Left hindlimb (tissue), 1 donor: ENCODE measurements around the gene TUBB4A.

Experiments used
- DNase-seq: peaks from one replicate; pipeline ENCODE4 v3.0.0-alpha.2; 2018

The TUBB4A gene

DNA sequence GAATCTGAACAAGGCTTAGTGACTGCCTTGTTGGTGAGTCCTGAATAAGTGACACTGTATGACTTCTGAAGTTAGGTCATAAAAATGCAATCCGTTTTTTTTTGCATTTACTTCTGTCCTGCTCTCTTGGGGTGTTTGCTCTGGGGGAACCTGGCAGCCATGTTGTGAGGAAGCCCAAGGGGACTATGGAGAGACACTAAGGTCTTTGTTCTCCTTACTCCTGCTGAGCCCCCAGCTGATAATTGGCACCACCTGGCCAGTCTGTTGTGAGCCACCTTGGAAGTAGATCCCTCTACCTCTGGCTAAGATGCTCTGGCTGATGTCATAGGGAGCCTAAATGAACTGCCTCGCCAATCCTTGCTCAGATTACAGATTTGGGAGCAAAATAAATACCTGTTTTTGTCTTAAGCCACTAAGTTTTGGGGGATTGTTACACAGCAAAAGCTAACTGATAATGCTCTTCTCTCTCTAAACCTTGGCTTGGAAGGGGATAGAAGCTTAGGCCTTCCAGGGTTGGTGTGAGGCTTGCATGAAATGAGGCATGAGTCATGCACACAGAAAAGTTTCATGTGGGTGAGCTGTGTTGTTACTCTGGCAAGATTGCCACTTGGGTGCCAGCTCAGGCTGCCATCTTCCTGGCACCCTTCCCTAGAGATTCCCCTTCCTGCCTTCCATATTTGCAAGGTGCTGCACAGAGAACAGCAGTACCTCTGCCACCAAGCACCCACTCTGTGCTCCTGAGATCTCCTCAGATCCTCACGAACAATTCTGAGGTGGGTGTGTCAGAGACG, 10.1 kb downstream of the TUBB4A start:
- DNase-seq, result no peak

DNA sequence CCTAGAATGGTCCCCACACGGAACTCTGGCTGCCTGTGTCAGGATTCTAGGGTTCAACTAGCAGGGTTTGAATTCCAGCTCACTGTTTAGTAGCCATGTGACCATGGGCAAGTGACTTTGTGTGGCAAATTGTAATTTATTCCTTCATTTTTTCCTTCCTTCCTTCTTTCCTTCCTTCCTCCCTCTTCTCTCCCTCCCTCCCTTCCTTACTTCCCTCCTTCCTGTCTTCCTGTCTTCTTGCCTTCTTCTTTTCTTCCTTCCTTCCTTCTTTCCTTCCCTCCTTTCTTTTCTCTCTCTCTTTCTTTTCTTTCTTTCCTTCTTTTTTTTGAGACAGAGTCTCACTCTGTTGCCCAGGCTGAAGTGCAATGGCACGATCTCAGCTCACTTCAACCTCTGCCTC, 12.0 kb downstream of the TUBB4A start:
- DNase-seq, result no peak

DNA sequence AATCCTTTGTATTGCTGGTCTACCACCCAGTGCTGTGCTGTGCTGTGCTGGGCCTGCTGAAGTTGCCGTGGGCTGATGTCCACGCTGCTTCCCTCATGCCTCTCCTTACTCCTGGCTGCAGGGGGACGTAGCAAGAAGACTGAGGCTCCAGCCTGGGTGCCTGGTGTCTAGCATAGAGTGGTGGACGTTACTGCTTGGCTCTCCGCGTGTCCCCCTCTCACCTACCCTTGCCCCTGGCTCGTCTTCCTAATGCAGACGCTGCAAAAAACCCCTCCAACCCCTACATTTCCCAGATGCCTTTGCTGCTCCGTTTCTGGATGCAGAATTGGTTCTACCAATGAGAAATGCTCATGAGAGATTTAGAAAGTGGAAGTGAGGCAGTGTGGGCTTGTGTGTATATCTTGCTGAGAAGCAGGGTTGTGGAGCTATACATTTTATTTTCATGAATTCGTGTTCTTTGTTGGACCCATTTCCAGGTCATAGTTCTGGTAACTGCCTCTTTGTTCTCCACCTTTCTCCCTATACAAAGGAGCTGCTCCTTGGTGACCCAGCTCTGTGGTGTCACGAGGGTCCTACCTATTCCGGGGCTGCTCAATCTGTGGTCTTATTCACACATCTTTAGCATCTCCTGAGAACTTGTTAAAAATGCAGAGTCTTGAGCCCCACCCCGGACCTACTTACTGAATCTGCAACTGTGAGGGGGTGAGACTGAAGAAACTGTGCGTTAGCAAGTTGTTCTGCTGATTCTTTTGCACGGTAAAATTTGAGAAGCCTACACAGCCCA, 12.6 kb downstream of the TUBB4A start:
- no peak for DNase-seq

DNA sequence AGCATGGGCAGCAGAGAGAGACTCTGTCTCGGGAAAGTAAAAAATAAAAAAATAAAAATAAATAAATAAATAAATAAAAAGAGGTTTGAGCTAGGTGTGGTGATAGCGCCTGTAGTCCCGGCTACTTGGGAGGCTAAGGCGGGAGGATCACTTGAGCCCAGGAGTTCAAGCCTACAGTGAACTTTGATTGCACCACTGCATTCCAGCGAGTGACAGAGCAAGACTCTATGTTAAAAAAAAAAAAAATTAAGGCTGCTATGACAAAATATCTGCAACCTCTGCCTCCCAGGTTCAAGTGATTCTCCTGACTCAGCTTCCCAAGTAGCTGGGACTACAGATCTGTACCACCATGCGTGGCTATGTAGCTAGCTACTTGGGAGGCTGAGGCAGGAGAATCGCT, 17.3 kb downstream of the TUBB4A start:
- no peak for DNase-seq

DNA sequence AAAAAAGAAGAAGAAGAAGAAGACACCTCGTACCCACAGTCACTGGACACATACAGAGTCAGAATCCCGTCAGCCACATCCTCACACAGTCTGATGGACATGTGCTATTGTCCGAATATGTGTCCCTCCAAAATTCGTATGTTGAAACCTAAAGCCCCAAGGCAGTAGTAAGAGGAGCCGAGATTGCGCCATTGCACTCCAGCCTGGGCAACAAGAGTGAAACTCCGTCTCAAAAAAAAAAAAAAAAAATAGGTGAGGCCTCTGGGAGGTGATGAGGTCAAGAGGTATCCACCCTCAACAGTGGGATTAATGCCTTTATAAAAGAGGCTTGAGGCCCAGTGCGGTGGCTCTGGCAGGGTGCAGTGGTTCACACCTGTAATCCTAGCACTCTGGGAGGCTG, 17.9 kb downstream of the TUBB4A start:
- DNase-seq, result no peak

DNA sequence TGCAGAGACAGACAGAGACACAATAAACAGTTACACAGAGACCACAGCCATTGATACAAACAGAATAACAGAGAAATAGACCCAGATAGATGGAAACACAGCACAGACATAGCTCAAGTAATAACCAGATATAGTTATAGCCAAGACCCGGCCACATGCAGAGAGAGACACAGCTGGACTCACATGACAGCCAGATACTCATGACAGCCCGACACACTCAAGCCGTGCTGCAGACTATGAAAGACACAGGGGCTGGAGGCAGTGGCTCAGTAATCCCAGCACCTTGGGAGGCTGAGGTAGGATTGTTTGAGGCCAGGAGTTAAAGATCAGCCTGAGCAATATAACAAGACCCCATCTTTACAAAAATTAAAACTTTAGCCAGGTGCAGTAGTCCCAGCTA, 18.9 kb downstream of the TUBB4A start:
- no peak for DNase-seq

DNA sequence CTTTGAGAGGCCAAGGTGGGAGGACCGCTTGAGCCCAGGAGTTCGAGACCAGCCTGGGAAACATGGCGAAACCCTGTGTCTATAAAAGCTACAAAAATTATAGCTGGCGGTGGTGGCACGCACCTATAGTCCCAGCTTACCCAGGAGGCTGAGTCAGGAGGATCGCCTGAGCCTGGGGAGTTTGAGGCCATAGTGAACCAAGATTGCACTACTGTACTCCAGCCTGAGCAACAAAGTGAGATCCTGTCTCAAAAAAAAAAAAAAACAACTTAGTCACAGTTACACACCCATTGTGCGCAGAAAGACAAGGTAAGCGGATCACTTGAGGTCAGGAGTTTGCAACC, 19.8 kb downstream of the TUBB4A start:
- DNase-seq, result no peak

DNA sequence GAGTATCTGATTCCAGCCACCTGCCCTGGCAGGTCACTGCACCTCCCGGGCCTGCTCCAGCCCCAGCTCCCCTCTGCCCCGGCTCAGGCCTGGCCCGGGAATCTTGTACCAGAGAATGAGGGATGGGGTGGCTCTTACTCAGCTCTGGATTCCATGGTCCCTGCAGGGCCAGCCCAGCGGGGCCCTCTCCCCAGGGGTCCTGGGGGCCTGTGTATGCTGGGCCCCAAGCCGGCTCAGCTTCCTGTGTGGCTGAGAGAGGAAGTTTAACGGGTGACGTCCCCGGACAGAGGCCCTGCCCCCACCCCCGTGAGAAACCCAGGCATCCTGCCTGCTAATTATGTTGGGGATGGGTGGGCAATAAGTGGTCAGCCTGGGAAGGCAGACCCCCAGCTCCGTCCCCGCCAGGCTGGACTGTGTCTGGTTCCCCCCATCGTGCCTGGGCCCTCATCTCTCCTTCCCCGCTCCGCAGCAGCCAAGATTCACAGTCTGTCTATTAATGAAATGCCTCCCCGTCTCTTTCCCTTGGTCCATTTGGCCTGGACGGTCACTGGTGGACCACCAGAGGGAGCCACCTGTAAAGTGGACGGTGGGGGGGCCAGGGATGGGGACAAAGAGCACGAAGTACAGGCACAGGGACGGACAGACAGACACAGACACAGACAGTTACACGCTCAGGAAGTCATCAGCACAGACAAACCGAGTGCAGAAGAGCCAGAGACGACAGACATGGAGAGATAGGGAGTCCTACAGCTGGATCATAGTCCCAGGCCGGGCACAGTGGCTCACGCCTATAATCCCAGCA, 20.4 kb downstream of the TUBB4A start, which contains the start of gene DENND1C:
DENND1C (minus strand) TSS at position 247 of the 802 bp plus-strand sequence; CDS start at position 155, 92 bp downstream.
- no peak for DNase-seq

DNA sequence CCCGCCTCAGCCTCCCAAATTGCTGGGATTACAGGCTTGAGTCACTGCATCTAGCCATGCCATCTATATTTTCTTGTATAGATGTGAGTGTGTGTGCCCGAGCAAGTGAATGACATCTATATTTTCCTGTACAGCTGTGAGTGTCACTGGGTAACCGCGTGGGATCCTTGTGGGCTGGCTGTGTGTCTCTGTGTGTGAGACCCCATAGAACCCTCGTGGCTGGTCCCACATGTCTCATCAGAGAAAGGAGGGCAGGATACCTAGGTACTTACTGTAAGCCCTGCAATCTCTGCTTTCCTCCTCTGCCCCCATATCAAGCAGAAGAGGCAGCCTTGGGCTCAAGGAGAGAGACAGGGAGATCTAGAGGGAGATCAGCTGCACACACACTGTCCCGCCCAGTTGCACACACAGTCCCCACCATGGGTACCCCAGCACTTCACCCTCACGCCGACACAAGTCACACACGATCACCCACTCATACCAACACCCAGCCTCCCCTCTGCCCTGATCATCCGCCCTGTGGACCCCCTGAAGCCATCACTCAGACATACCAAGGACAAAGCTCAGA, 21.2 kb downstream of the TUBB4A start:
- DNase-seq, result no peak

DNA sequence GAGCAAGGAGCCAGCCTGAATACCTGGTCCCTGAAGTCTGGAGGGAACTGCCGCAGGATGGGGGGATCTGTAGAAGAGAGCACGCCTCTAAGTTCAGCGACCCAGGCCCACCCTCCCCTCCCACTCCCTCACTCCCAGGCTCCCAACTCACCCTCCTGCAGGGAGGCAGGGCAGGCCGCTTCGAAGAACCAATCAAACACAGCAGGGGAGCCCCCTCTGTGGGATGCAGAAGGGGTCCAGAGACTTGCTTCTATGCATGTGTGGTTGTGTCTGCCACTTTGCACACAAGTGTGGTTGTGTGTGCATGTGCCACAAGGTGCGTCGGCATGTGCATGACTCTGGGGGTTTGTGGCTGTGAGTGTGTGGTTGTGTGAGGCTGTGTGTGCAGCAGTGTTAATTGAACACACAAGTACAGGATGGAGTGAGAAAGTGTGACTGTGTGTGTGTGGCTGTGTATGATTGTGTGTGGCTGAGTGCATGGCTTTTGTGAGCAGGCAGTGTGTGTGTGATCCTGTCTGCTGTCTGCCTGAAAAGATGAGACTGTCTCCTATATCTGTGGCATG, 22.2 kb downstream of the TUBB4A start:
- DNase-seq, result no peak

DNA sequence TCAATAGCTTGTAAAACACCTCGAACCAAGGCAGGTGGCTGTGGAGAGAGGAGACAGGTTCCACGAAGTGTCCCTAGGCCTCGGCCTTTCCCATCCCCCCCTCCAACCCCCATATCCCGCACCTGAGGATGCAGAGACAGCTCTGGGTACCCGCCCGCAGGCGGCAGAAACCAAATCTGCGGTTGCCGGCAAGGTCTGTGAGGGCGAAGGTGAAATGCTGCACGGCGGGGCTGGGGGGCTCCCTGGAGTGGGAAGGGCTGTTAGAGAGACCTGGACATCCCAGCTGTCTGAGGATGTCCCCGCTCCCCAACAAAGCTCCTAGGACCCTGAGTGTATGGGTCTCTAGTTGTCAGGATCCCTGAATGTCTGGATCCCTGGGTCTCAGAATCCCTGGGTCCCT, 23.3 kb downstream of the TUBB4A start:
- DNase-seq, result no peak

DNA sequence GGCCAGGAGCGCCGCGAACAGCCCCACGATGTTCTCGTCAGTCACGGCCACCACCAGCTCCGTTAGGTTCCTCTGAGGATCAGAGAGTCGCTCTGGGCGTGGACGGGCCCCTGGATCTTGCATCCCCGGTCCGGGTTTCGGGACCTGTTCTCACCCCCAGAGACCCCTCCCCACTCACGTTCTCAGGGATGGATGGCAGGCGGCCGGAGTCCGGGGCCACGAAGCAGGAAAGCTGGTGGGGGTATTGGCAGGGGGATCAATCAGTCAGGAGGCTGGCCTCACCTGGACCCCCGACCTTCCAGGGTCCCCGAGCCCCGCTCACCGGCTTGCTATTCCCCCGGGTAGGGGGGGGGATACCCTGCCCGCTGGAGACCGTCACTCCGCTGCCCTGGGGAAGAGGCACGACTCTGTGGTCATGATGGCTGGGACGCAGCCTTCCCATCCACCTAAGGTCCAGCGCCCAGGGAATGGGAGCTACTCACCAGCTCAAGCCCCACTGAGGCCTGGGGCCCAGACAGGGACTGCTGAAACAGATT, 25.1 kb downstream of the TUBB4A start:
- DNase-seq, result no peak

DNA sequence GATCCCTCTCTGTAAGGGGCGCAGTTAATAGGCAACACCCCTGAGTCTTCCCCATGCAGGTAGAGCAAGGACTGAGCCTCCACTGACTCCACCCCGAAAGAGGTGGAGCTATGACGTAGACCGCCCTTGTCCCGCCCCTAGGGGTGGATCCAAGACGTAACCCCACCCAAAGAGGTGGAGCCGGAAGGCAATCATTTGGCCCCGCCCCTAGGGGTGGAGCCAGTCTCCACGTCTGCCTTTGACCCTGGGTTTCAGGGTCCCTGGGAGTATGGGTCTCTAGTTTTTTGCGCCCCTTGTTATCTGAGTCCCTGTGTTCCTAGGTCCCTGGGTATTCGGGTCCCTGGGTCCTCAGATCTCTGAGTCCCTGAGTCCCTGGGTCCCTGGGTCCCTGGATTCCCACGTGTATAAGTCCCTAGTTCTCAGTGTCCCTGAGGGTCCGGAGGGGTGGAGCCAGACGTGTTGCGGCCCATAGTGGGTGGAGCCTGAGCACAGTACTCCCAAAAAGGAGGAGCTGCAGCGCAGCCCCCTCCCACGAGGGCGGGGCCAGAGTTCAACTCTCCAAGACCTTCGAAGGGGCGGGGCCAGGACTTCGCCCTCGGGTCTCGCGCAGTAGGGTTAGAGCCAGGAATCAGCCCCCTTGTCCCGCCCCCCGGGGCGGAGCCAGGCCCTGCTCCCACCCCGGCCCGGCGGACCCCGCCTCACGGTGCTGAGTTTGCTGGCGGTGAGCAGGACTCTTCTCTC, 25.8 kb downstream of the TUBB4A start:
- DNase-seq, result no peak

DNA sequence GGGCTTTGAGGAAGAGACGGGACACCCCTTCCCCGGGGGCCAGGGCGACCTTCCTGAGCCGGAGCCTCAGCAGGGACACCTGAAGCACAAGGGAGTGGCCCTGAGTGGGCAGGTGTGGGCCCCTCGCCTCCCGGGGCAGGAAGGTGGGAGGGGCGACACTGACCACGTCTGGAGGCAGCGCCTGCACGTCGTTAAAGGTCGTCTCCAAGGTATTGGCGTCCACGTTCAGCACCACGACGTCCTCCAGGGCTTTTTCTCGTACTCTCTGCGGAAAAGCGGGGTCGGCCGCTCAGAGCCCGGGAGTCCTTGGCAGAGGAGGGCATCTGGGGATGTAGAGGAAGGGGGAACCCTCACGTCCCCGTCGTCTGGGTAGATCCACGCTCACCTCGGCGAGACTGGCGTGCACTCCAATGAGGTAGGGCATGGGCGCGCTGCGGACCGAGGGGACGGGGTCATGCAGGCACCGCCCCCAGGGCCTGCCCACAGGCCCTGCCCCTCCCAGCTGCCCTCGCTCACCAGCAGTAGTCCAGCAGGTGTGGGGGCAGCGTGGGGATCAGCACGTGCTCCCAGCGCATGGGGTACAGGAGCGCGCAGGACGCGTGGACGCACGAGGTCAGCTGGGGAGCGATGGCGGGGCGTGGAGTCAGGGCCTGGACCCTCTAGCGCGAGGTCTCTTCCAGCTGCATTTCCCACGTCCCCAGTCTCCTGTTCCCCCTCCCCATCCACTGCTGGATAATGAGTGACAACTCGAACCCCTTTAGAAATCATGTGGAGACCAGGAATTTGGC, 26.6 kb downstream of the TUBB4A start:
- DNase-seq, result no peak

DNA sequence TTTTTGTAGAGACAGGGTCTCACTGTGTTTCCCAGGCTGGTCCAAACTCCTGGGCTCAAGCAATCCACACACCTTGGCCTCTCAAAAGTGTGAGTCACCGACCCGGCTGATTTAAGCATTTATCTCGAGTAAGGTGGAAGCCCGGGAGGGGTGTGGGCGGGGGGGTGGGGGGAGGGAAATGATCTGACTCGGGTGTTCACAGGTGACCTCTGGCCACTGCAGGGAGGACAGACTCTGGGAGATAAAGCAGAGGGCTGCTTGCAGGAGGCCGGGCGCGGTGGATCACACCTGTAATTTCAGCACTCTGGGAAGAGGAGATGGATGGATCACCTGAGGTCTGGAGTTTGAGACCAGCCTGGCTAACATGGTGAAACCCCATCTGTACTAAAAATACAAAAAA, 28.5 kb downstream of the TUBB4A start:
- no peak for DNase-seq

DNA sequence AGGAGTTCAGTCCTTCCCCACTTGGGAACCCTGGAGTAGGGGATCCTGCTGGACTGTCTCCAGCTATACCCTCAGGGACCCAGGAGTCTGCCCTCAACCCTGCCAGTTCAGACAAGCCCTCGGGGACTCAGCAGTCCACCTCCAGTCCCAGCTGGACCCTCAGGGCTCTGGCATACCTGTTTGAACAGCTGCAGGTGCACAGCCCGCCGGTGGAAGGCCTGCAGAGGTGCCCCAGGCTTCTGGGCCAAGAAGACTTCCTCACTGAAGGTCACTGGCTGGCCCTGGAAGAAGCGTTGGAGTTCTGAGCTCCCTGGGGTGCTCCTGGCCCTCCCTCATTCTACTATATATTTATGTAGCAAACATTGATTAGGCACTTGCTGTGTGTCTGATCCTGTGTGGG, 29.4 kb downstream of the TUBB4A start:
- DNase-seq, result no peak

DNA sequence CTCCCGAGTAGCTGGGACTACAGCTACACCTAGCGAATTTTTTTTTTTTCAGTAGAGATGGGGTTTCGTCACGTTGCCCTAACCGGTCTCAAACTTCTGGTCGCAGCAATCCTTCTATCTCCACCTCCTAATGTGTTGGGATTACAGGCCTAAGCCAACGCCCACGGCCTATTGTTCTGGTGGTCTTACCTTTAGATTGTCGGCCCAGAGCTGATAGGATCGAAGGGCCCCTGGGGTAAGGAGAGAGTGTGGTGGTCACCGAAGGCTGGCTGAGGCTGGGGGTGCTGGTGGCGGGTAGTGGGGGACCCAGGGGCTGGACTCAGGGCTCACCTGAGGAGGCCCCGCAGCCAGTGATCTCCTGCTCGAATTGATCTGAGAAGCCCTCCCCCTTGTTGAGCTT, 31.0 kb downstream of the TUBB4A start:
- no peak for DNase-seq

DNA sequence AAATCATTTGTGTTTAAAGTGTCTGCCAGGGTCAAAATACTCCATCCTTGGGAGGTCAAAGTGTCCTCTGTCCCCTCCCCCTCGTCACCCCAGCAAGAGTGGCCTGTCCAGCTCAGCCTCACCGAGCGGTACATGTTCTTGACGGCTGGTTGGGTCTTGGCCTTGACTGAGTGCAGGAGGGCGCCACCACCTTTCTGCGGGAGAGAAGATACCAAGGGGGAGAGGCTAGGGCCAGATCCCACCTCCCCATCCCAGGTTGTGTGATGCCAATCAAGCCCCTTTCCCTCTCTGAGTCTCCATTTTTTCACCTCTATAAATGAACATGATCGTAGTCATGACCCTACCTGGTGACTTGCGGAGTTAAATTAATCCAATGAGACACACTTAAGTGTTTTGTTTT, 31.9 kb downstream of the TUBB4A start:
- no peak for DNase-seq

DNA sequence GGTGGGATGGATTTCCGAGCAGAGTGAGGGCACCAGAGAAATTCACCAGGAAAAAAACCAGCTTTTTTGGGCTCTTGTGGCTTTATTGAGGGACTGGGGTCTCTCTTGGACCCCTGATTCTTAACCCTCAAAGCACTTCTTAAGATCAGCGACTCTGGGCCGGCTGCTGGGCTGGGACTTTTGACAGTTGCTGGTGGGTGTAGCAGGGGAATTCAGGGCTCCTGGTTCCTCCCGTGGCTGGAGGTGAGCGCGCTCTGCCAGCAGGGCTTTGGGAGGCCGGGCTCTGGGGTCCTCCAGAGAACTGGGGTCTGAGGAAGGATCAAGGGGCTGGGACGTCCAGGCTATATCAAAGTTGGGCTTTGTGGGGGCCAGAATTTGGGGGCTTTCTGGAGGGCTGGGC, 34.7 kb downstream of the TUBB4A start:
- no peak for DNase-seq

DNA sequence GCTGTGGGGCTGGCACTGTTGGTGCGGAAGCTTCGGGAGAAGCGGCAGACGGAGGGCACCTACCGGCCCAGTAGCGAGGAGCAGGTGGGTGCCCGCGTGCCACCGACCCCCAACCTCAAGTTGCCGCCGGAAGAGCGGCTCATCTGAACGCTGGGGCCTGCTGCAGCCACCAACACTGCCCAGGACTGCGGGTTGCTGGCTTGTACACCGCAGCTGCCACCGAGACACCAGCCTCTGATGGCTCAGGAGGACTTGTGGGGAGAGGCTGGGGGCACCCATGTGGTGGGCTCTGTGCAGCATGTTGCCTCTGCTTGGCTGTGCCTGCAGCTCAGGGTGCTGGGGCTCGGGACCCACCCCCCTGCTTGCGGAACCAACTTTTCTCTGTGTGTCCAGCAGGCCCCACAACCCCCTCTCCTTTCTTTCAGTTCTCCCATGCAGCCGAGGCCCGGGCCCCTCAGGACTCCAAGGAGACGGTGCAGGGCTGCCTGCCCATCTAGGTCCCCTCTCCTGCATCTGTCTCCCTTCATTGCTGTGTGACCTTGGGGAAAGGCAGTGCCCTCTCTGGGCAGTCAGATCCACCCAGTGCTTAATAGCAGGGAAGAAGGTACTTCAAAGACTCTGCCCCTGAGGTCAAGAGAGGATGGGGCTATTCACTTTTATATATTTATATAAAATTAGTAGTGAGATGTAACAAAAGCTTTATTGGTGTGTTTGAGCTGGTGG, 35.4 kb downstream of the TUBB4A start:
- no peak for DNase-seq
